Measurements from ENCODE around the gene TENM3.

TENM3 gene

GRCh38 chr4:182254026-182254780 lies 11.0 kb downstream of the TENM3 start:
- DNase-seq (ENCODE audit: low spot score) = no peak

GRCh38 chr4:182255441-182256190 lies 12.4 kb downstream of the TENM3 start:
- peak; percentile 41 for DNase-seq (ENCODE audit: low spot score)

DNA sequence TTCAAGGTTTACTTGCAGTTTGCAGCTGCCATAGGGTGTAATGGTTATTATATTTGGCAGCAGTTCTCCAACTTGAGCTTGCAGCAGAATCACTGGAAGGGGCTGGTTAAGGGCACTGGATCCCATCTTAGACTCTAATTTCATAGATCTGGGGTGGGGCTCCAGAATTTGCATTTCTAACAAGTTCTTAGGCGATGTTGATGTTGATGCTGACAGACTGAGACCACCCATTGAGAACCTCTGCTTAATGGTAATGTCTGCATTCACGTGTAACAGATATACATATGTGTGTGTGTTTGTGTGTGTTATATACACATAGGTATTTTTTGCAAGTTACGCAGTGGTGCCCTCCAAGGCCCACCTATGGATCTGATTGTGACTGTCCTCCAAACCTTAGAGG lies 13.8 kb downstream of the TENM3 start:
- no peak for DNase-seq (ENCODE audit: low spot score)

GRCh38 chr4:182257503-182257902 lies 14.3 kb downstream of the TENM3 start:
- no peak for DNase-seq (ENCODE audit: low spot score)

GRCh38 chr4:182258441-182259000 lies 15.3 kb downstream of the TENM3 start:
- no peak for DNase-seq (ENCODE audit: low spot score)

DNA sequence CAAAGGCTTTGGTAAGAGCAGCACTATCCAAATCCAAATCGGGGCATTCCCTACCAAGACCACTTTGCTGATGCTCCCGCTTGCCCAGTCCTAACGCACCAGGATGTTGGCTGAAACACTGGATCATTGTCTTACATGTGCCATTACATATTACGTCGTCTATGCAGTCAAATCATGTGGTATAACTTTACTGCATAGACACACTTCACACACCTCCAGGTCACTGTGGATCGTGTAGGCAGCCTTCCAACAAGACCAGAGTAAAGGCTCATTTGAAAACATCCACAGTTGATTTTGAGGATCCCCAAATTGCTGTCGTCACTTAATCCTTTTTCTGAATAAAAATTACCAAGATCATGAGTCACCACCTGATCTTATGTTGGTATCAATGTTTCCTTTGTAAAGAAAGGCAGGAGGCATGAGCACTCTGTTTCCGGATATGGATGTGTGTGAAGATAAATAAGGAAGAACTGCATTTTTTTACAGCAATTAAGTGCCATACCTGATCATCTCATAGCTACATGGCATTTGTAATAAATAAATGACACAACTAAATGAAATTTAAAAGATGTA lies 18.5 kb downstream of the TENM3 start:
- DNase-seq (ENCODE audit: low spot score) = no peak

DNA sequence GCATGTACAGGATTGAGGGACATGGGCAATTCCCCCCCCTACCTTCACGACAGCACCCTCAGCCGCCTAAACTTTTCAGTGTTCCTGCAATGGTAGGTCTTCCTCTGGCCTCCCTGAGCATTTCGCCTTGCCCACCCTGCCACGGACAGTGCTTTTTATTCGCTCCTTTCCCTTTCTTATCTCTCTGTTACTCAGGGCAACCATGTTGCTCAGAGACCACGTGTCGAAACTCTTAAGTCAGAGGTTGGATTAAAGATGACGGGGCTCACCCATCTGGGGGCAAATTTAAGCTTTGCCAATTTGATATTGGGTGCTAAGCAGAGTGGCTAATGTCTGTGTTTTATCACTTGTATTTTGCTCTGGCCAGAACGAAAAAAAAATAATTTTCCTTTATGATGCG lies 20.4 kb downstream of the TENM3 start:
- DNase-seq (ENCODE audit: low spot score) = no peak

GRCh38 chr4:182264139-182264752 lies 21.0 kb downstream of the TENM3 start:
- no peak for DNase-seq (ENCODE audit: low spot score)

DNA sequence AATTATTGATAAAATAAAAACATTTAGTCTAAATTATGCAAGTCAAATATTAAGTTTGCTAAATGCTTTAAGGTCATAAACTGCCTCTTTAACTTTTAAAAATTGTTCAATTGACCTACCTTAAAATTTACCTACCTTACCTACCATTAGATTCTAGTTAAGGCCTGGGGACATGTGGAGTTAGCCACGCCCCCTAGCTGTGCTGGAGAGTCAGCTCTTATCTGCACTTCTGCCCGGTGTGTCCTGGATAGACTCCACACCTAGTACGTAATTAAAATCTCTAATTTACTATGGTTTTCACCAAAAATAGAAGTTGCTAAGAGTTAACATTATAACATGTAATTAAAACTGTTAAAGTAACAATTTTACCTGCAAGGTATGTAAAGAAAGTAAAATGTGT lies 22.7 kb downstream of the TENM3 start:
- no peak for DNase-seq (ENCODE audit: low spot score)

DNA sequence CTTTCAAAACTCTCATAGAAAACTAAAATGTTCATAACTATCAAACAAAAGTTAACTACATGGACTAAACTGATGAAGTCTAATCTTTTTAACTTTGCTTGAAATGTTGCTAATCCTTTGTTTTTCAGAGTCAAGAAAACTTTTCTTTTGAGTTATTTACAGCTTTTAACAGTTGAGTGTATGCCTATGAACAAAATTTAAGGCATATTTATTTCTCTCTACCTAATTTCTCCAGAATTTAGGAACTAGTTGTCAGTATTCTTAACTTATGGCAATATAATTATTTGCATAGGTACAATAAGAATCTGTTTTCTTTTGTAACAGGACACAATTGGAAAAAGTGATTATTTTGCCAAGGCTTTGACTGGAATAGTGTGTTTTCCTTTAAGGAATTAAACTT lies 23.8 kb downstream of the TENM3 start:
- no peak for DNase-seq (ENCODE audit: low spot score)

DNA sequence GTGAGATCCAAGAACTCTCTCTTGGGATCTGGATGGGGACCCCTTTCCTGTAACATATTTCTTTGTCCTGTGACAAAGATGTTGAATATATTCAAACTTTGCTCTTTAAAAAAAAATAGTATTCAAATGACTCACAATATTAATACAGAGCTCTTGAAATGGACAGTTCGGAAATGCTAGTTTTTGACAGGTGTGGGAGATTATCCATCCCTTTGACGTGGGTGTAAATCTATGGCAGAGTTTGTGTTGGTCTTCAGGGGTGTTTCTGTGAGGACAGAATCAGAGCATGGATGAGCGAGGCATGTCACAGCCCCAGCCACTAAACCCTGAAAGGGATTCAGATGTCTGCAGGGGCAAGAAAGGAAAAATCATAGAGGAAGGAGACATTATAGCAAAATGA lies 25.8 kb downstream of the TENM3 start:
- no peak for DNase-seq (ENCODE audit: low spot score)

DNA sequence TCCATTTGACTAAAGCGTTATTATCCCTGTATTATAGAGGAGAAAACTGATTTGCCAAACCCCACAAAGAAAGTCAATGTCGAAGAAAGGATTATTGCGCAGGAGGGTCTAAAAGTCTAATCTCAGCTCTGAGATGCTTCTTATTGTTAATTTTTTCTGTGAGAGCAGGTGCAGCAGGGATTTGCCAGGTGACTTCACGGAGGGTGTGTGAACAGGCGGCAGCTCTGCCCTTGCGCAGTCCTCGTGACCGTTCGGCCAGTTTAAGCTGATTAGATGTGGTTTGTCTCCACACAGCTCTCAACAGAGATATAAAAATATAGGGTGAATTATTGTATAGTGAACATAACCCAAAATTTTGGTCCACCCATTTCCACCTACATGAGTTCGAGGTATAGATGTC lies 28.5 kb downstream of the TENM3 start:
- no peak for DNase-seq (ENCODE audit: low spot score)

DNA sequence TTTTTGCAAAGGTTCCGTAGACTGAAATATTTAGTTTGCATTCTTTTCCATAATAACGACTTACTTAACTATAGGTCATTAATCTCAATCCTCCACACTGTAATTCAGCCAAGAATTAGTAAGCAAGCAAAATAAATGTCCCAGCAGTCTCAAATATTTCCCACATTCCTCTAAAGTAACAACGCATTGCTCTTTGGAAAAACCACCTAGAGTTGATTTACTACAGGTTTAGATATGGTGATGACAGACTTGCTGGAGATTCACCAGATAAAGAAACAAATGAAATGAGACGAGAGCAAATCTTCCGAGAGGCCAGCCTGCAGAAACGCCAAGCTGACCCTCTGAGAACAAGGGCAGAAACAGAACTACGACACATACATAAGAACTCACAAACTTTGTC lies 28.9 kb downstream of the TENM3 start:
- DNase-seq (ENCODE audit: low spot score) = no peak

- no peak for DNase-seq (ENCODE audit: low spot score)
Measured at GRCh38 chr4:182273191-182273935, 30.2 kb downstream of the TENM3 start.

DNA sequence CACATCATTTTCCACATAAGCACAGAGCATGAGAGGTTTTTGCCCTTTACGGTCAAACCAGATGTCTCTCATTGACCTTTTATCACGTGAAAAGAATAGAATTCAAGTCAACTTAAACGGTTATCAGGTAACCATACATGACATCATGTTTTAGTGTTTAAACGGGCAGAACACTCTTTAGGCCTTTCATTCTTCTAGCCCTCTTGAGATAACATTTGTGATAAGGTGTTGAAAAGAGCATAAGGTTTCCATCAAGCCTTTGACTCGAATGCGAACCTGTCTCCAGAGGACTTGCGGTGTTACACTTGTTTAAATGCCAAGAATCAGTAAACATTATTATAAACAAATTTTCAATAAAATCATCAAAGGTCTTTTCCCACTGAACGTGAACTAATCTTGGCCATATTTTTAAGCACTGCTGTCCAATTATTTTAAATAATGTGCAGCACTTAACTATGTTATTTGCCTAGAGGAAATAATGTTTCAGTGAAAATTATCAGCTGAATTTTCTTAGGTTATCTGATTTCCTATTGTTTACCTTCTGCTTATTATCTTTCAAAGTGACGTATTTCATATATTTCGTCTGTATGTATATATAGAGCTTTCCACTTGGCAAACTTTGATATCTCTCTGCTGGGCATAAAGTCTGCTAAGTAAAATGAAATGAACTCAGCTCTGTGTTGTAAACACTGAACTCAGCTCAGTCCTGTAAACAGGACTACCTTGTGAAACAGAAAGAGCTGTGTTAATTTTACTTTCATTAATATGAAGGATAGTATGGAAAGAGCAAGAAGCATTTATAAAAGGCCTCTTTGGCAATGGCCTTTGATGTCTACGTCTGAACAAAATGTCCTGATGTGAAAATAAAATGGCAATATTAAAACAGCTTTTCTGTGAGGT lies 33.3 kb downstream of the TENM3 start:
- no peak for DNase-seq (ENCODE audit: low spot score)

DNA sequence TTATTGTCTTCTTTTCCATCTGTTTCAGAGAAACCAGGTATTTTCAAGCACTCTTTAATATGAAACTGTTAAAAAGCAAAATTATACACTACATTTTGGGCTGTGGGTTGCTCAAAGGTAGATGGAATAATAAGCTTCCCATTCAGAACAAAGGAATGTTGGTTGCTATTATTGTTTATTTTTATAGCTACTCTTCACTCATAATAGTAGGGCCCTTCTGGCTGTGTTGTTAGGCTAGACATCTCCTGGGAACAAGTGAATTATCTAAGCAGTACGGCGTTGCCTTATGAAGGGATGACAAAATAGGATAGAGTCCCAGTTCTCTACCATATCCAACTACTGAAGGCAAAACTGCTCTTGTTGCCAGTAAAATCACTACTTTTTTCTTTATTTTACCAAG lies 34.2 kb downstream of the TENM3 start:
- DNase-seq (ENCODE audit: low spot score) = no peak

DNA sequence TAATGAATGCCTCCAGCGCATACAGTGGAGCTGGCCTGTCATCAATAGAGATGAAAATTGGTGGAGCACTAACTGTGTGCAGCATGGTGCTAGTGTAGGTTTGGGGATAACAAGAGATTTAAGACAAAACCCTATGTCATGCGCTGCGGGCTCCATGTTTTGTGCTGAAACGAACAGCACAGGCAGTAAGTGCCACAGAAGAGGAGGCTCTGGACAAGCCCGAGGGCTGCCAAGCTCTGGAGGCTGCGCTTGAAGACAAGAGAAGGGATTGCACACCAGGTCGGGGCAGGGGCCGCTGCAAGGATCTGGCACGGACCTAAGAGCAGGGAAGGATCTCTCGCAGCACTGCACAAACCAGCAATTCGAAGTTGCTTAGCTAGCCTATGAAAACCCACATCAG lies 35.5 kb downstream of the TENM3 start:
- DNase-seq (ENCODE audit: low spot score) = no peak

GRCh38 chr4:182280436-182281111 lies 37.4 kb downstream of the TENM3 start:
- peak; percentile 29 for DNase-seq (ENCODE audit: low spot score)

DNA sequence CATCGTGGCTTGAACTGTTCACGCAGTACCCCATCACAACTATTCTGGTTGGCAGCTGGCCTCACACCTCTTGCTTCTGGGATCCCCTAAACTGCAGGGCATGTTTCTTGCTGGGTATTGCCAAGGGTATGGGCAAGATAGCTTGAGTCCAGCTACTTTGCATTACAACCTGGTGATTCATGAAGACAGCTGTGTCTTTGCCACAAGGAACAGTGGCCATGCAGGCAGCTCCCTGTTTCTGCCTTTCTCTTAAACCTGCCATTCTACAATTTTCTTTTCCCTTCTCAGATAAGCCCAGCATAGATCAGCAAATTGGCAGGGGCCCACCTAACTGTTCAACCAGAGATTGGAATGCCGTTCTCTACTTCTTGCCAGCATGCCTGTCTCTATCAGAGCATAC lies 42.8 kb downstream of the TENM3 start:
- peak; percentile 66 for DNase-seq (ENCODE audit: low spot score)

DNA sequence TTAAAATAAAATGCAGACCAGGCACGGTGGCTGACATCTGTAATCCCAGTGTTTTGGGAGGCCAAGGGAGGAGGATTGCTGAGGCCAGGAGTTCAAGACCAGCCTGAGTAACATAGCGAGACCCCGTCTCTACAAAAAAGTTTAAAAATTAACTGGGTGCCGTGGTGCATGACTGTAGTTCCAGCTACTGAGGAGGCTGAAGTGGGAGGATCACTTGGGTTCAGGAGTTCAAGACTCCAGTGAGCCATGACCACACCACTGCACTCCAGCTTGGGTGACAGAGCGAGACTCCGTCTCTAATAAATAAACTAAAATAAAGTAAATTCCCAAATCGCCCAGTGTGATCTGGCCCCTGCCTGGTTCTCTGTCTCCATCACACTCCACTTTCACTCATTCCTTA lies 43.7 kb downstream of the TENM3 start:
- DNase-seq (ENCODE audit: low spot score) = no peak
